Sigmoid colon (tissue), 4 donors: ENCODE data around the gene BRD4.

ENCODE experiments used
- CTCF ChIP-seq, 4 experiments: fragments of 450-650 bp in 3 of 4; fragments of 200-600 bp in 1 of 4; IDR thresholded peaks; one replicate each; pipeline ENCODE4 v1.5.1; 2016 to 2019; ENCODE audit warnings: antibody characterized with exemption in 4 of 4, mild to moderate bottlenecking in 3 of 4, moderate library complexity in 2 of 4
- EP300 ChIP-seq, 4 donors: sonication (generic); formaldehyde crosslinking; IDR thresholded peaks; one replicate each; pipeline ENCODE4 v1.6.1; 2017; ENCODE audit warnings: antibody characterized with exemption in 4 of 4
- POLR2A ChIP-seq, 2 donors: fragments of 450-650 bp; IDR thresholded peaks; one replicate each; pipeline ENCODE4 v1.6.1; 2016; ENCODE audit warnings: antibody characterized with exemption in 2 of 2, mild to moderate bottlenecking in 2 of 2, moderate library complexity in 2 of 2
- POLR2AphosphoS5 ChIP-seq, 4 donors: sonication (generic); formaldehyde crosslinking; IDR thresholded peaks; one replicate each; pipeline ENCODE4 v1.6.1; 2017; ENCODE audit warnings: antibody characterized with exemption in 4 of 4

- TF ChIP-seq CTCF (IDR thresholded peaks at IDR 0.05): no peak
- TF ChIP-seq POLR2A (IDR thresholded peaks at IDR 0.05): no peak
- TF ChIP-seq POLR2AphosphoS5 (IDR thresholded peaks at IDR 0.05): no peak
- TF ChIP-seq EP300 (IDR thresholded peaks at IDR 0.05): no peak
Measured at GRCh38 chr19:15300533-15301197, 31.7 kb downstream of the BRD4 start.
